Measurements from ENCODE around the gene SMARCC2.

SMARCC2 gene

GRCh38 chr12:56116267-56117081 lies 72.8 kb downstream of the SMARCC2 start, which contains the start of gene RPL41:
TSS of gene RPL41 (plus strand) at chr12:56116633.
- peak; percentile 75 for DNase-seq (ENCODE audit: extremely low spot score)
- TF ChIP-seq FOXK2 (IDR thresholded peaks at IDR 0.05) (no peak), FOXA1 (IDR thresholded peaks at IDR 0.05) (no peak), ARNT (IDR thresholded peaks at IDR 0.05) (0 out of 2 replicates have a peak, but pooled peaks have one; percentile 19), NFRKB (IDR thresholded peaks at IDR 0.05) (peak; percentile 98), BHLHE40 (IDR thresholded peaks at IDR 0.05; ENCODE audit: borderline replicate concordance) (no peak), HDGF (IDR thresholded peaks at IDR 0.05; ENCODE audit: borderline replicate concordance) (no peak), L3MBTL2 (conservative IDR thresholded peaks at IDR 0.05) (peak; percentile 73), SP1 (IDR thresholded peaks at IDR 0.05) (no peak), ELF4 (IDR thresholded peaks at IDR 0.05) (peak; percentile 96), SUZ12 (IDR thresholded peaks at IDR 0.05) (no peak), FOXM1 (IDR thresholded peaks at IDR 0.05; ENCODE audit: borderline replicate concordance) (no peak), PKNOX1 (IDR thresholded peaks at IDR 0.05) (no peak), ZNF384 (IDR thresholded peaks at IDR 0.05) (no peak), CTBP1 (IDR thresholded peaks at IDR 0.05; ENCODE audit: borderline replicate concordance) (no peak), LEF1 (IDR thresholded peaks at IDR 0.05; ENCODE audit: borderline replicate concordance) (no peak), TARDBP (IDR thresholded peaks at IDR 0.05) (no peak)
- POLR2A ChIA-PET = interaction anchor here (0.6 to 5.9 kb wide), 24 partner anchors 9 to 1338 kb away, joined by 3 to 122 read pairs (median 5); partner anchors contain the start of genes ERBB3, ESYT1, INHBE and MYL6
- CTCF ChIA-PET = no interaction called here

- TF ChIP-seq TARDBP (IDR thresholded peaks at IDR 0.05) (no peak), FOXK2 (IDR thresholded peaks at IDR 0.05) (no peak), FOXA1 (IDR thresholded peaks at IDR 0.05) (no peak), ELF4 (IDR thresholded peaks at IDR 0.05) (no peak), HDGF (IDR thresholded peaks at IDR 0.05; ENCODE audit: borderline replicate concordance) (no peak), BHLHE40 (IDR thresholded peaks at IDR 0.05; ENCODE audit: borderline replicate concordance) (no peak), CTBP1 (IDR thresholded peaks at IDR 0.05; ENCODE audit: borderline replicate concordance) (no peak), FOXM1 (IDR thresholded peaks at IDR 0.05; ENCODE audit: borderline replicate concordance) (no peak), SUZ12 (IDR thresholded peaks at IDR 0.05) (no peak), PKNOX1 (IDR thresholded peaks at IDR 0.05) (no peak), NFRKB (IDR thresholded peaks at IDR 0.05) (no peak), ZNF384 (IDR thresholded peaks at IDR 0.05) (no peak), LEF1 (IDR thresholded peaks at IDR 0.05; ENCODE audit: borderline replicate concordance) (no peak), L3MBTL2 (conservative IDR thresholded peaks at IDR 0.05) (no peak), SP1 (IDR thresholded peaks at IDR 0.05) (no peak), ARNT (IDR thresholded peaks at IDR 0.05) (no peak)
- POLR2A ChIA-PET = interaction anchor here (0.6 to 5.9 kb wide), 7 partner anchors 11 to 1340 kb away, joined by 3 to 122 read pairs (median 5); partner anchors contain the start of genes ESYT1, INHBE, PA2G4 and RNF41
- CTCF ChIA-PET = no interaction called here
- DNase-seq (ENCODE audit: extremely low spot score) = no peak
These were observed 74.0 kb downstream of the SMARCC2 start for GRCh38 chr12:56115329-56115728.

- TF ChIP-seq FOXM1 (IDR thresholded peaks at IDR 0.05; ENCODE audit: borderline replicate concordance) (no peak), BHLHE40 (IDR thresholded peaks at IDR 0.05; ENCODE audit: borderline replicate concordance) (no peak), SP1 (IDR thresholded peaks at IDR 0.05) (no peak), FOXK2 (IDR thresholded peaks at IDR 0.05) (no peak), CTBP1 (IDR thresholded peaks at IDR 0.05; ENCODE audit: borderline replicate concordance) (no peak), PKNOX1 (IDR thresholded peaks at IDR 0.05) (no peak), NFRKB (IDR thresholded peaks at IDR 0.05) (no peak)
- CTCF ChIA-PET = no interaction called here
- POLR2A ChIA-PET = interaction anchor here (2.5 kb wide), 1 partner anchor 10 kb away, joined by 15 read pairs; the partner anchor contains the start of gene PA2G4
- no peak for DNase-seq (ENCODE audit: extremely low spot score)
These were observed 75.2 kb downstream of the SMARCC2 start for GRCh38 chr12:56114084-56114483.

All from HEK293T (cell line).